Measurements from ENCODE around the gene KAZN.

The KAZN gene

GRCh38 chr1:15155191-15155590, 556.7 kb downstream of the KAZN start:
- no peak overlapping the region for H3K4me3 ChIP-seq (ENCODE audit: low read depth, low read length)
- TF ChIP-seq CTCF (IDR thresholded peaks at IDR 0.05; ENCODE audit: control insufficient read depth, extremely low read depth, insufficient read depth) = no peak
- DNase-seq (ENCODE audit: low read depth) = no peak

GRCh38 chr1:15155888-15156741, 557.6 kb downstream of the KAZN start:
- TF ChIP-seq CTCF (IDR thresholded peaks at IDR 0.05; ENCODE audit: control insufficient read depth, extremely low read depth, insufficient read depth) = no peak
- no peak for DNase-seq (ENCODE audit: low read depth)
- no peak overlapping the region for H3K4me3 ChIP-seq (ENCODE audit: low read depth, low read length)

- no peak for DNase-seq (ENCODE audit: low read depth)
- no peak overlapping the region for H3K4me3 ChIP-seq (ENCODE audit: low read depth, low read length)
- TF ChIP-seq CTCF (IDR thresholded peaks at IDR 0.05; ENCODE audit: control insufficient read depth, extremely low read depth, insufficient read depth) = no peak
Observed at GRCh38 chr1:15156807-15157380, 558.4 kb downstream of the KAZN start.

GRCh38 chr1:15157524-15158399, 559.3 kb downstream of the KAZN start:
- no peak for DNase-seq (ENCODE audit: low read depth)
- TF ChIP-seq CTCF (IDR thresholded peaks at IDR 0.05; ENCODE audit: control insufficient read depth, extremely low read depth, insufficient read depth) = no peak
- H3K4me3 ChIP-seq (ENCODE audit: low read depth, low read length) = no peak overlapping the region

- DNase-seq (ENCODE audit: low read depth) = no peak
- no peak for TF ChIP-seq CTCF (IDR thresholded peaks at IDR 0.05; ENCODE audit: control insufficient read depth, extremely low read depth, insufficient read depth)
Observed at GRCh38 chr1:15158506-15159165, 560.2 kb downstream of the KAZN start.

GRCh38 chr1:15159166-15159555, 560.7 kb downstream of the KAZN start:
- no peak overlapping the region for H3K4me3 ChIP-seq (ENCODE audit: low read depth, low read length)
- TF ChIP-seq CTCF (IDR thresholded peaks at IDR 0.05; ENCODE audit: control insufficient read depth, extremely low read depth, insufficient read depth) = no peak

More at GRCh38 chr1:15158506-15159165, 560.2 kb downstream of the KAZN start:
- no peak overlapping the region for H3K4me3 ChIP-seq (ENCODE audit: low read depth, low read length)

More at GRCh38 chr1:15159166-15159555, 560.7 kb downstream of the KAZN start:
- no peak for DNase-seq (ENCODE audit: low read depth)

Data from LNCaP clone FGC (cell line).